IPS-20b (cell line): Measurements from ENCODE around the gene SEMA4D.

Experiments
- H3K27ac ChIP-seq: one replicate; pipeline ENCODE4 v1.5.1; 2013; ENCODE audit warnings: low read length
- H3K27me3 ChIP-seq: 2 replicates; pipeline ENCODE4 v1.6.1; 2013; ENCODE audit warnings: mild to moderate bottlenecking, low read length, inconsistent platforms; ENCODE audit not compliant: insufficient read depth
- H3K36me3 ChIP-seq: 2 replicates; pipeline ENCODE4 v1.6.1; 2013; ENCODE audit warnings: low read depth, mild to moderate bottlenecking, inconsistent platforms, low read length, moderate library complexity; ENCODE audit not compliant: insufficient read depth
- H3K4me1 ChIP-seq: 2 replicates; pipeline ENCODE4 v1.6.1; 2013; ENCODE audit warnings: mild to moderate bottlenecking, control low read depth, inconsistent platforms, low read length, moderate library complexity; ENCODE audit not compliant: insufficient read depth
- H3K4me3 ChIP-seq: 2 replicates; pipeline ENCODE4 v1.5.1; 2013; ENCODE audit warnings: mild to moderate bottlenecking, low read length, inconsistent platforms
- H3K9ac ChIP-seq: 2 replicates; pipeline ENCODE4 v1.6.1; 2013; ENCODE audit warnings: low read depth, mild to moderate bottlenecking, inconsistent platforms, low read length, moderate library complexity
- H3K9me3 ChIP-seq: 2 replicates; pipeline ENCODE4 v1.6.1; 2013; ENCODE audit warnings: mild to moderate bottlenecking, low read depth, low read length, inconsistent platforms; ENCODE audit not compliant: insufficient read depth

Gene SEMA4D

DNA sequence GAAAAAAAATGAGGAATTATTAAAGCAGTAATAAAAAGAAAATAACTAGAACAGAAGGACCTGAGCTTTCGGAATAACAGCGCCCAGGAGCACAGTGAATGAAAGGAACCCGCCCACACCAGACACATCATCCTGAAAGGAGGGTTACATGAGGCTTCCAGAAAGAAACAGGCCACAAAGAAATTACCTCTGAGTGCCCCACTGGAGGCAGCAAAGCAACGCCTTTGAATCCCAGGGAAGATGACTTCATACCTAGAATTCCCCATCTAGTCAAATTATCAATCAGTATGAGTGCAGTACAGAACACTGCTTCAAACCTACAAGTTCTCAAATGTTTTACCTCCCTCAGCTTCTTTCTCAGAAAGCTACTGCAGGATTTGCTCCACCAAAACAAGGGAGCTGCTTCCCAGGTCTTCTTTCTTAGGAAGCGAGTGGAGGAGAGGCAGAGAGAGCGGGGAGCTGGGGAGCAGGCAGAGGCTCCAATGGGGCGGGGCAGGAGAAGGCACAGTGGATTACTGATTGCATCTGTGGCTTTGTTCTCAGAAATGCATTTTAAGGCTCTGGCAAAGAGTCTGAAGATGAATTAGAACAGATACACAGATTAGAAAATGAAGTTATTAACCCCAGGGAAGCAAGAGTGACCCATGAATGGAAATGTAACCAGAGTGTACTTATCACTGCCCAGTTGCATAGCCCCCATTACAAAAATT, 87.1 kb downstream of the SEMA4D start:
- Histone ChIP-seq H3K27me3 (no peaks in the 10 kb centered on the region), H3K4me3 (no peak overlapping the region), H3K9ac (no peak overlapping the region), H3K4me1 (peaks cover 27% of the 10 kb centered on the region), H3K27ac (no peak overlapping the region), H3K36me3 (no peaks in the 10 kb centered on the region), H3K9me3 (no peaks in the 10 kb centered on the region)

GRCh38 chr9:89410022-89410421, 87.9 kb downstream of the SEMA4D start:
- Histone ChIP-seq H3K9me3 (no peaks in the 10 kb centered on the region), H3K27me3 (no peaks in the 10 kb centered on the region), H3K4me3 (no peak overlapping the region), H3K36me3 (no peaks in the 10 kb centered on the region), H3K9ac (no peak overlapping the region), H3K4me1 (peaks cover 27% of the 10 kb centered on the region), H3K27ac (no peak overlapping the region)

DNA sequence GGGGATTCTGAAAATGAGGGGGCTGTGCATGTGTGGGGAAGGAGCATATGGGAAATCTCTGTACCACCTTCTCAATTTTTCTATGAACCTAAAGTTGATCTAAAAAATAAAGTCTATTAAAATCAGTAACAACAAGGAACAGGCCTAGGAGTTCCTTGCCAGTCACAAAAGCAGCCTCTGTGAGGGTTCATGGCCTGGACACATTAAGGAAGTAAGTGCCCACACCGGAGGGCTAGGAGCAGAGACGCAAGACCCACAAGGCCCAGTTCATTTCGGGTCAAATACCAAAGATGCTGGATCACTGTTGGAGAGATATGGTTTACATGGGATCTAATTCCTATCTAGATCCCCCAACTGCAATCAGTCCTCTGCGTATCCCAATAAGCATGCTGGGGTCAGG, 88.4 kb downstream of the SEMA4D start:
- no peak overlapping the region for H3K9ac ChIP-seq
- no peaks in the 10 kb centered on the region for H3K36me3 ChIP-seq
- H3K4me3 ChIP-seq, result no peak overlapping the region
- no peak overlapping the region for H3K27ac ChIP-seq
- H3K4me1 ChIP-seq, result peaks cover 27% of the 10 kb centered on the region
- no peaks in the 10 kb centered on the region for H3K27me3 ChIP-seq
- H3K9me3 ChIP-seq, result no peaks in the 10 kb centered on the region

GRCh38 chr9:89408628-89409101, 89.2 kb downstream of the SEMA4D start:
- H3K36me3 ChIP-seq, result no peaks in the 10 kb centered on the region
- H3K4me1 ChIP-seq, result peaks cover 25% of the 10 kb centered on the region
- H3K4me3 ChIP-seq, result no peak overlapping the region
- no peak overlapping the region for H3K9ac ChIP-seq
- H3K9me3 ChIP-seq, result no peaks in the 10 kb centered on the region
- no peaks in the 10 kb centered on the region for H3K27me3 ChIP-seq
- H3K27ac ChIP-seq, result no peak overlapping the region

GRCh38 chr9:89407070-89407469, 90.8 kb downstream of the SEMA4D start:
- Histone ChIP-seq H3K9ac (no peak overlapping the region), H3K4me1 (peaks cover 11% of the 10 kb centered on the region; the same call in 1 of the 2 replicates), H3K4me3 (no peak overlapping the region), H3K36me3 (peaks cover 14% of the 10 kb centered on the region), H3K9me3 (no peaks in the 10 kb centered on the region), H3K27me3 (no peaks in the 10 kb centered on the region), H3K27ac (no peak overlapping the region)

GRCh38 chr9:89405826-89406225, 92.1 kb downstream of the SEMA4D start:
- Histone ChIP-seq H3K36me3 (peaks cover 25% of the 10 kb centered on the region), H3K27ac (no peak overlapping the region), H3K4me3 (no peak overlapping the region), H3K4me1 (no peaks in the 10 kb centered on the region; the same call in 1 of the 2 replicates), H3K9me3 (no peaks in the 10 kb centered on the region), H3K9ac (no peak overlapping the region), H3K27me3 (no peaks in the 10 kb centered on the region)

GRCh38 chr9:89404074-89404473, 93.8 kb downstream of the SEMA4D start:
- no peak overlapping the region for H3K9ac ChIP-seq
- H3K36me3 ChIP-seq, result peaks cover 29% of the 10 kb centered on the region
- no peak overlapping the region for H3K27ac ChIP-seq
- H3K4me1 ChIP-seq, result no peaks in the 10 kb centered on the region
- no peaks in the 10 kb centered on the region for H3K27me3 ChIP-seq
- no peak overlapping the region for H3K4me3 ChIP-seq
- no peaks in the 10 kb centered on the region for H3K9me3 ChIP-seq

DNA sequence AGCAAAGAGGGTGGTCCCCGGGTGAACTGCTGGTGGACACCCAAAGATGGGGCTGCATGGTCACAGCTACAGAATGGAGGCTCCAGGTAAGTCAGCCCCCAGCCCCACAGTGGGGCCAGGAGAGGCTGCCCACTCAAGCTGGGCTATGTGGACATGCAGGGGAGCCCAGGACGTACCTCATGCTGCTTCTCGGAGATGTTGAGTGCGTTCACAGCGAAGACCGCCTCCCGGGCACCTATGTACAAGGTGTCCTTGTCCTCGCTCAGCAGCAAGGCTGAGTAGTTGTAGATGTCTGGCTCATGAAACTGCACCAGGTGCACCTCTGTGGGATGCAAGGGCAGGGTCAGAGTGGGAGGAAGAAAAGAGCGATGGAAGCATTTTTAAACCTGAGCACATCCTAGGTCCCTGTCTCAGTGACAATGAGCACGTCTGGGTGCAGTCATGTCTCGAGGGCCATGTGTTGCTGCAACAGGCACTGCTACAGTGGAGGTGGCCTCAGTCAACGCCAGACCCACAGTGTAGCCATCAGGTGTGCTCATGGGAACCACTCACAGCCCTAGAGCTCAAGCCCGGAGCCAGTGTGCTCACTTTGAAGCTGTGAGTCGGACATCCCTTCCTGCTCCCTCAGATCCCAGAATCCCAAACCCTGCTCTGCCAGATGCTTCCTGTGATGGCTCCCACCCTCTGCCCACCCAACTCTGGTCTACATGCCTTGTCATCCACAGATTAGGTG, 95.1 kb downstream of the SEMA4D start:
- no peak overlapping the region for H3K9ac ChIP-seq
- H3K36me3 ChIP-seq, result peaks cover 40% of the 10 kb centered on the region
- no peaks in the 10 kb centered on the region for H3K27me3 ChIP-seq
- H3K27ac ChIP-seq, result no peak overlapping the region
- H3K4me3 ChIP-seq, result no peak overlapping the region
- H3K9me3 ChIP-seq, result no peaks in the 10 kb centered on the region
- no peaks in the 10 kb centered on the region for H3K4me1 ChIP-seq

GRCh38 chr9:89400403-89401116, 97.4 kb downstream of the SEMA4D start:
- Histone ChIP-seq H3K27me3 (no peaks in the 10 kb centered on the region), H3K4me3 (no peak overlapping the region), H3K36me3 (peaks cover 62% of the 10 kb centered on the region), H3K9me3 (no peaks in the 10 kb centered on the region), H3K27ac (no peak overlapping the region), H3K4me1 (no peaks in the 10 kb centered on the region), H3K9ac (no peak overlapping the region)

GRCh38 chr9:89398621-89399020, 99.3 kb downstream of the SEMA4D start:
- H3K36me3 ChIP-seq, result peaks cover 78% of the 10 kb centered on the region
- H3K9ac ChIP-seq, result no peak overlapping the region
- H3K9me3 ChIP-seq, result no peaks in the 10 kb centered on the region
- no peaks in the 10 kb centered on the region for H3K4me1 ChIP-seq
- H3K27ac ChIP-seq, result no peak overlapping the region
- no peak overlapping the region for H3K4me3 ChIP-seq
- no peaks in the 10 kb centered on the region for H3K27me3 ChIP-seq

DNA sequence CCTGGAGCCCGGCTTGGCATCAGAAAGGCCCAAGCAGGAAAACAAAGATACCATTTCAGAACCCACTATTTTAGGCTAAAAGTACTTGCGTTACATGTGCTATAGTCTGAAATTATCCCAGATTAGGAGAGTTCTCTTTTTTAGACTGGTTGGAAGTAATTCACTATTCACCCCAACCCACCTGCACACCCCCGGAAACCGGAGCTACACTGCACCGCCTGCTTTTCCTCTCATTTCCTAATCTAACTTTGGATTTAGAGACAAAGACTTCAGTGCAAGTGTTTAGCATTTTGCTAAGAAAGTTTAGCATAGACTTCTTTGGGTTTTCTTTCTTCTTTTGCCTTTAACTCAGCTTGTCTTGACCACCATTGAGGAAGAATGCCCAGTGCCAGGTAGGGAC, 100.4 kb downstream of the SEMA4D start:
- H3K4me1 ChIP-seq, result no peaks in the 10 kb centered on the region
- H3K36me3 ChIP-seq, result peaks cover 80% of the 10 kb centered on the region
- H3K27ac ChIP-seq, result no peak overlapping the region
- no peak overlapping the region for H3K9ac ChIP-seq
- H3K27me3 ChIP-seq, result no peaks in the 10 kb centered on the region
- no peaks in the 10 kb centered on the region for H3K9me3 ChIP-seq
- H3K4me3 ChIP-seq, result no peak overlapping the region
